ENCODE measurements around the gene TRPM3.

DNA sequence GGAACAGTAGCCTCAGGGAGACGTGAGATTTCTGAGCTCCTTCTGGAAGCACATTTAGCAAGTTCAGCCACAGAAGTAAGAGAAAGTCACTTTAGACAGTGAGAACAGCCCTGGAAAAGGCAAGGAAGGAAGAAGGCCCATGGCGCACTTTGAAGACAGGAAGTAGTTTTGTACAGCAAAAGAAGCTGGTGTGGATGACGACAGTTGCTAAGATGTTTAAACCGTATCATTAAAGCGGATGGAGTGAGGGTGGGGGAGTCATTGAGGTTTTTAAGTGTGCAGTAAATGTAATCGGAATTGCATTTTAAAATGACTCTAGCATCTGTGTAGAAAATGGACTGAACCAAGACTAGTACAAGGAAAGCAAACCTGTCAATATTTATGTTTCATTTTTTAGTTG, 15.3 kb upstream of the TRPM3 start:
- TF ChIP-seq, protein P1, sequence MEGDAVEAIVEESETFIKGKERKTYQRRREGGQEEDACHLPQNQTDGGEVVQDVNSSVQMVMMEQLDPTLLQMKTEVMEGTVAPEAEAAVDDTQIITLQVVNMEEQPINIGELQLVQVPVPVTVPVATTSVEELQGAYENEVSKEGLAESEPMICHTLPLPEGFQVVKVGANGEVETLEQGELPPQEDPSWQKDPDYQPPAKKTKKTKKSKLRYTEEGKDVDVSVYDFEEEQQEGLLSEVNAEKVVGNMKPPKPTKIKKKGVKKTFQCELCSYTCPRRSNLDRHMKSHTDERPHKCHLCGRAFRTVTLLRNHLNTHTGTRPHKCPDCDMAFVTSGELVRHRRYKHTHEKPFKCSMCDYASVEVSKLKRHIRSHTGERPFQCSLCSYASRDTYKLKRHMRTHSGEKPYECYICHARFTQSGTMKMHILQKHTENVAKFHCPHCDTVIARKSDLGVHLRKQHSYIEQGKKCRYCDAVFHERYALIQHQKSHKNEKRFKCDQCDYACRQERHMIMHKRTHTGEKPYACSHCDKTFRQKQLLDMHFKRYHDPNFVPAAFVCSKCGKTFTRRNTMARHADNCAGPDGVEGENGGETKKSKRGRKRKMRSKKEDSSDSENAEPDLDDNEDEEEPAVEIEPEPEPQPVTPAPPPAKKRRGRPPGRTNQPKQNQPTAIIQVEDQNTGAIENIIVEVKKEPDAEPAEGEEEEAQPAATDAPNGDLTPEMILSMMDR (conservative IDR thresholded peaks at IDR 0.05 in 1 of 2, IDR thresholded peaks at IDR 0.05 in 1 of 2; ENCODE audit: extremely low read depth in 1 of 2, insufficient read depth in 1 of 2, low read depth in 1 of 2, low read length in 2 of 2), result no peak
- TF ChIP-seq EZH2 (IDR thresholded peaks at IDR 0.05; ENCODE audit: borderline replicate concordance, low read length), result no peak
